ENCODE data around the gene SLC17A9. TPM values are rescaled to one million over a fixed set of nuclear protein-coding genes. Genes with fewer than 3 reads are reported as not detected.

Gene SLC17A9
- total RNA-seq, 3 donors from 2014 or later = 2.2 to 4.9 (median 2.7) TPM

- Histone ChIP-seq H3K36me3 (no peaks in the 10 kb centered on the region), H3K9me3 (no peaks in the 10 kb centered on the region), H3K27me3 (no peaks in the 10 kb centered on the region), H3K4me1 (peaks cover 13 to 55% of the 10 kb centered on the region in 2 donors), H3K27ac (peak overlapping the region; percentile 99), H3K4me3 (peak overlapping the region; percentile 95 to 97 (median 96))
- no peak for TF ChIP-seq POLR2AphosphoS5 (IDR thresholded peaks at IDR 0.05)
- no peak for TF ChIP-seq POLR2A (IDR thresholded peaks at IDR 0.05)
- TF ChIP-seq CTCF (IDR thresholded peaks at IDR 0.05) = no peak
- no peak for DNase-seq (ENCODE audit: low spot score in 2 of 2)
- intact Hi-C loops (cut with DNase I; ENCODE audit: low total_unique reads) = no loop called here
Measured at GRCh38 chr20:62925076-62925419, 27.5 kb upstream of the SLC17A9 start.

- Histone ChIP-seq H3K4me1 (peaks cover 13 to 55% of the 10 kb centered on the region in 2 donors), H3K9me3 (no peaks in the 10 kb centered on the region), H3K27ac (peak overlapping the region; percentile 99), H3K4me3 (peak overlapping the region; percentile 95 to 97 (median 96)), H3K27me3 (no peaks in the 10 kb centered on the region), H3K36me3 (no peaks in the 10 kb centered on the region)
- TF ChIP-seq POLR2A (IDR thresholded peaks at IDR 0.05) (no peak), CTCF (IDR thresholded peaks at IDR 0.05) (no peak), POLR2AphosphoS5 (IDR thresholded peaks at IDR 0.05) (no peak)
- intact Hi-C loops (cut with DNase I; ENCODE audit: low total_unique reads) = no loop called here
- no peak for DNase-seq (ENCODE audit: low spot score in 2 of 2)
Measured at GRCh38 chr20:62925420-62926228, 26.9 kb upstream of the SLC17A9 start.

GRCh38 chr20:62926229-62927127 is 26.0 kb upstream of the SLC17A9 start, which contains the start of gene DIDO1:
TSS of gene DIDO1 (minus strand) at chr20:62926505.
- H3K27ac ChIP-seq = peak within 1 kb of the TSS; percentile 99
- intact Hi-C loops (cut with DNase I; ENCODE audit: low total_unique reads) = no loop called here
- peak; percentile 85 to 89 for DNase-seq (ENCODE audit: low spot score in 2 of 2)

GRCh38 chr20:62927128-62927705 is 25.3 kb upstream of the SLC17A9 start:
- no peaks in the 10 kb centered on the region for H3K27me3 ChIP-seq
- H3K36me3 ChIP-seq = no peaks in the 10 kb centered on the region
- H3K4me3 ChIP-seq = peak overlapping the region; percentile 95 to 97 (median 96)
- no peak for TF ChIP-seq CTCF (IDR thresholded peaks at IDR 0.05)
- DNase-seq (ENCODE audit: low spot score in 2 of 2) = no peak
- no peaks in the 10 kb centered on the region for H3K9me3 ChIP-seq
- intact Hi-C loops (cut with DNase I; ENCODE audit: low total_unique reads) = no loop called here
- H3K27ac ChIP-seq = peak overlapping the region; percentile 99
- H3K4me1 ChIP-seq = peaks cover 13 to 41% of the 10 kb centered on the region in 2 donors

More at GRCh38 chr20:62926229-62927127, 26.0 kb upstream of the SLC17A9 start, which contains the start of gene DIDO1:
- Histone ChIP-seq H3K36me3 (no peaks in the 10 kb centered on the region), H3K4me3 (peak within 1 kb of the TSS; percentile 95 to 97 (median 96)), H3K4me1 (peaks cover 13 to 49% of the 10 kb centered on the region in 2 donors), H3K27me3 (no peaks in the 10 kb centered on the region), H3K9me3 (no peaks in the 10 kb centered on the region)
- TF ChIP-seq POLR2AphosphoS5 (IDR thresholded peaks at IDR 0.05) (peak; percentile 81 to 94 (median 84)), CTCF (IDR thresholded peaks at IDR 0.05) (peak; percentile 20 to 83 (median 80)), POLR2A (IDR thresholded peaks at IDR 0.05) (peak; percentile 43)
